Breast epithelium (tissue), 4 donors: ENCODE measurements around the gene LMX1B. TPM values are rescaled to one million over a fixed set of nuclear protein-coding genes. Genes with fewer than 3 reads are reported as not detected.
A peak's percentile ranks its signal among the peaks of the same experiment; 100 is the strongest.

ENCODE experiments used
- DNase-seq, 2 donors: peaks; one replicate each; pipeline ENCODE4 v3.0.0-alpha.2; 2019; ENCODE audit warnings: low spot score in 2 of 2
- H3K27ac ChIP-seq, 2 donors: fragments of 200-600 bp; sonication (generic) in 1 of 2; one replicate each; pipeline ENCODE4 v1.5.1; 2016 to 2019; ENCODE audit warnings: mild to moderate bottlenecking in 1 of 2
- H3K27me3 ChIP-seq, 2 donors: fragments of 200-600 bp; sonication (generic) in 1 of 2; one replicate each; pipeline versions ENCODE4 v1.5.1 to v1.6.0; 2017 to 2019; ENCODE audit warnings: control low read depth in 1 of 2, mild to moderate bottlenecking in 1 of 2
- H3K36me3 ChIP-seq: fragments of 200-600 bp; one replicate; pipeline ENCODE4 v1.5.1; 2019
- H3K4me1 ChIP-seq, 2 donors: fragments of 200-600 bp; sonication (generic); one replicate each; pipeline ENCODE4 v1.5.1; 2016 to 2019; ENCODE audit warnings: control low read depth in 1 of 2
- H3K4me3 ChIP-seq, 3 donors: fragments of 200-600 bp; sonication (generic); 1 replicate in 2 of 3; 2 replicates in 1 of 3; pipeline ENCODE4 v1.5.1; 2016 to 2019; ENCODE audit warnings: mild to moderate bottlenecking in 3 of 3, moderate library complexity in 2 of 3
- H3K9me3 ChIP-seq, 2 donors: fragments of 200-600 bp; sonication (generic) in 1 of 2; one replicate each; pipeline ENCODE4 v1.5.1; 2016 to 2019; ENCODE audit warnings: control low read depth in 1 of 2
- POLR2A ChIP-seq: fragments of 450-650 bp; IDR thresholded peaks from one replicate; pipeline ENCODE4 v1.6.1; 2016; ENCODE audit warnings: antibody characterized with exemption, mild to moderate bottlenecking, moderate library complexity
- POLR2AphosphoS5 ChIP-seq, 3 donors: sonication (generic); formaldehyde crosslinking; IDR thresholded peaks; one replicate each; pipeline ENCODE4 v1.6.1; 2017; ENCODE audit warnings: antibody characterized with exemption in 3 of 3
- intact Hi-C: fragments of 100-400 bp; cut with DNase I; formaldehyde crosslinking; loops from one replicate; pipeline ENCODE4 v1.15.1; 2023; ENCODE audit warnings: low total_unique reads
- total RNA-seq, 3 donors: library from RNA; depleted of rRNA; stranded (reverse); fragments of >200 nt; gene quantifications; one replicate each; pipeline ENCODE4 v1.1.0, GENCODE V29; 2016
- TF ChIP-seq, protein P1 (sequence below), 3 donors: fragments of 450-650 bp; IDR thresholded peaks; one replicate each; pipeline ENCODE4 v1.5.1; 2016 to 2017; ENCODE audit warnings: antibody characterized with exemption in 3 of 3, mild to moderate bottlenecking in 3 of 3, moderate library complexity in 3 of 3

The LMX1B gene
- total RNA-seq, 3 donors from 2014 or later = 0.16 to 20.3 (median 9.2) TPM

DNA sequence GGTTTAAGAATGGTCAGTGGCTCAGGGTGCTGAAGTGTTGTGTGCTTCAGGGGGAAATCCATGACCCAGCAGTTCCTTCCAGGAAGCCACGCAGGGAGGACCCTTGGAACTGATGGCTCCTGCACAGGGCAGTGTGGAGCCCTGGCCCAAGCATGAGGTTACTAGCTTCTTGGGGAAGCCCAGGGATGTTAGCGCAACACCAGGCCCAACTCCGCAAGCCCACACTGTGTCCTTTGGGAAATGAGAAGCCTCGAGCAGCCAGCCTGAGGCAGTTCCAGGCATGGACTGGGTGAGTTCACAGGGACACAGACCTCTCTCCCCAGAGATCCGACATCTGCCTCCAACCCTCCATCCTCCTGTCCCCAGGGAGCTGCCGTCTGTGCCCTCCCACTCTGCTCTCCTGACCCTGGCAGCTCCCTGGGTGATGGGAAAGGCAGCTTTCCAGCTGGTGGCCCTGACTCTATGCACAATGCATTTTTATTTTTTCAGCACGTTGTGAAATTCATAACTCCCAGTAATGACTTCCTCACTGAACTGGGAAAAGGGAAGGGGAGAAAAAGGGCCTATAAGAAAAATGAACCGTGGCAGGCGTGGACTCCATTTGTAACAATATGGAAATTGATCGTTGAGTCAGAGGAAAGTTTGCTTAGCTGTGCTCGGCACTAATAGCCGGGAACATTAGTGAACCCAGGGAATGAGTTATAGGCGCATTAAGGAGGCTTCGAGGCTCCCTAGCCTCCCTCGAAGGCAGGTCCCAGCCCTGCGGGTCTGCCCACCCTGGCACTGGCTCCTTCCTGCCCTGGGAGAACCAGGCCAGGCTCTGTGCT is 34.1 kb downstream of the LMX1B start:
- intact Hi-C loops = no loop called here
- Histone ChIP-seq H3K36me3 (no peaks in the 10 kb centered on the region), H3K27me3 (peaks cover 0 to 4% of the 10 kb centered on the region in 2 donors), H3K27ac (no peak overlapping the region), H3K4me3 (no peak overlapping the region), H3K4me1 (no peaks in the 10 kb centered on the region), H3K9me3 (no peaks in the 10 kb centered on the region)
- TF ChIP-seq POLR2AphosphoS5 (IDR thresholded peaks at IDR 0.05) (no peak), POLR2A (no peak)
- TF ChIP-seq, protein P1, sequence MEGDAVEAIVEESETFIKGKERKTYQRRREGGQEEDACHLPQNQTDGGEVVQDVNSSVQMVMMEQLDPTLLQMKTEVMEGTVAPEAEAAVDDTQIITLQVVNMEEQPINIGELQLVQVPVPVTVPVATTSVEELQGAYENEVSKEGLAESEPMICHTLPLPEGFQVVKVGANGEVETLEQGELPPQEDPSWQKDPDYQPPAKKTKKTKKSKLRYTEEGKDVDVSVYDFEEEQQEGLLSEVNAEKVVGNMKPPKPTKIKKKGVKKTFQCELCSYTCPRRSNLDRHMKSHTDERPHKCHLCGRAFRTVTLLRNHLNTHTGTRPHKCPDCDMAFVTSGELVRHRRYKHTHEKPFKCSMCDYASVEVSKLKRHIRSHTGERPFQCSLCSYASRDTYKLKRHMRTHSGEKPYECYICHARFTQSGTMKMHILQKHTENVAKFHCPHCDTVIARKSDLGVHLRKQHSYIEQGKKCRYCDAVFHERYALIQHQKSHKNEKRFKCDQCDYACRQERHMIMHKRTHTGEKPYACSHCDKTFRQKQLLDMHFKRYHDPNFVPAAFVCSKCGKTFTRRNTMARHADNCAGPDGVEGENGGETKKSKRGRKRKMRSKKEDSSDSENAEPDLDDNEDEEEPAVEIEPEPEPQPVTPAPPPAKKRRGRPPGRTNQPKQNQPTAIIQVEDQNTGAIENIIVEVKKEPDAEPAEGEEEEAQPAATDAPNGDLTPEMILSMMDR (IDR thresholded peaks at IDR 0.05) = no peak
- no peak for DNase-seq

DNA sequence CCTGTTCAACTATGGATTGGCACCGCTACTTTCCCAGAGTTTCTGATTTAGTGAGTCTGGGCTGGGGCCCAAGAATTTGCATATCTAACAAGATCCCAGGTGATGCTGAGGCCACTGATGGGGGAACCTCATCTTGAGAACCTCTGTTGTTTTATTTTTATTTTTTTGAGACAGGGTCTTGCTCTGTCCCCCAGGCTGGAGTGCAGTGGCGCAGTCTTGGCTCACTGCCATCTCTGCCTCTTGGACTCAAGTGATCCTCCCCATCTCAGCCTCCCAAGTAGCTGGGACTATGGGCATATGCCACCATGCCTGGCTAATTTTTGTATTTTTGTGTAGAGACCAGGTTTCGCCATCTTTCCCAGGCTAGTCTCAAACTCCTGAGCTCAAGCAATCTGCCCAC is 35.7 kb downstream of the LMX1B start:
- DNase-seq = no peak
- H3K4me3 ChIP-seq = no peak overlapping the region
- H3K27me3 ChIP-seq = peaks cover 0 to 4% of the 10 kb centered on the region in 2 donors
- intact Hi-C loops = no loop called here
- H3K27ac ChIP-seq = no peak overlapping the region
- no peaks in the 10 kb centered on the region for H3K9me3 ChIP-seq
- H3K4me1 ChIP-seq = no peaks in the 10 kb centered on the region
- TF ChIP-seq, protein P1 (IDR thresholded peaks at IDR 0.05) = no peak
- no peak for TF ChIP-seq POLR2AphosphoS5 (IDR thresholded peaks at IDR 0.05)
- TF ChIP-seq POLR2A = no peak
- H3K36me3 ChIP-seq = no peaks in the 10 kb centered on the region

DNA sequence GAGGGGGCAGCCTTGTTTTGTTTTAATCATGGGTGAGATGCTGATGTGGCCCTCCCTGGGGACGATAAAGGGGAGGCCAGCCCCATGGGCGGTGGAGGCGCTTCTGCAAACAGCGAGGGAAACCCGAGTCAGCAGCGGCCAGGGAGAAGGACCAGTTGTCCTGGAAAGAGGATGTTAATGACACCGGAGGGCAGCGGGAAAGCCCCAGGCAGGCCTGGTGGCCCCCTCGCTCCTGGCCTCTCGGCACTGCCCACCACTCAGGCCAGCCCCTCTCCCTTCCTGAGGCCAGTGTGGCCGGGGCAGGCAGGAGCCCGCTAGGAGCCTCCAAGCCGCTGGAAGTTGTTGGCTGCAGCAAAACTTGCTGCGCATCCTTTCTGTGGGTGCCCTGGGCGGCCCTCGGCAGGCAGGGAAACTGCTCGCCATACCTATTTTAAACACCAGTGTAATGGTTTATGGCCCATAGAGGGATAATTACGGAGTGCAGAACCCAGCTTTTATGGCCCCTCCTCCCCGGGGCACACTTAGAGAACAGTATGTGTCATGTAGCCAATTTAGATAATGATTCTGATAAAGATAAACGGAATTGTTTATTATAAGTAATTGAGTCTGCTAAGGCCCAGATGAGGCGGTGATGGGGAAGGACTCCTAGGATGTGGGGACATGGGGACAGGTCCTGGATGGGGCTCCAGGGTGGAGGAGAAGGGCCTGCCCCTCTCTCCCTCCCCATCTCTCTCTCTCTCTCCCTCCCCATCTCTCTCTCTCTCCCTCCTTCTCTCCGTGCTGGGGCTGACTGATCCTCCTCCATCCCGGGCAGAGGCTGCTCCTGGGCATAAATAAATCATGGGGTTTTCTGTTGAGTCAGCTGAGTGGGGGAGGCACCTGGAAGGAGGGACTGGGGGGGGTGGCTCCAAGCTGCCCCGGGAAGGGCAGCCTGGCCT is 36.9 kb downstream of the LMX1B start:
- TF ChIP-seq POLR2AphosphoS5 (IDR thresholded peaks at IDR 0.05) (no peak), POLR2A (no peak)
- TF ChIP-seq, protein P1 (IDR thresholded peaks at IDR 0.05) = no peak
- Histone ChIP-seq H3K4me1 (no peaks in the 10 kb centered on the region), H3K4me3 (no peak overlapping the region), H3K36me3 (no peaks in the 10 kb centered on the region), H3K9me3 (no peaks in the 10 kb centered on the region), H3K27ac (peak overlapping the region in 1 of 2 donors; percentile 38), H3K27me3 (peaks cover 0 to 4% of the 10 kb centered on the region in 2 donors)
- intact Hi-C loops = no loop called here
- no peak for DNase-seq

DNA sequence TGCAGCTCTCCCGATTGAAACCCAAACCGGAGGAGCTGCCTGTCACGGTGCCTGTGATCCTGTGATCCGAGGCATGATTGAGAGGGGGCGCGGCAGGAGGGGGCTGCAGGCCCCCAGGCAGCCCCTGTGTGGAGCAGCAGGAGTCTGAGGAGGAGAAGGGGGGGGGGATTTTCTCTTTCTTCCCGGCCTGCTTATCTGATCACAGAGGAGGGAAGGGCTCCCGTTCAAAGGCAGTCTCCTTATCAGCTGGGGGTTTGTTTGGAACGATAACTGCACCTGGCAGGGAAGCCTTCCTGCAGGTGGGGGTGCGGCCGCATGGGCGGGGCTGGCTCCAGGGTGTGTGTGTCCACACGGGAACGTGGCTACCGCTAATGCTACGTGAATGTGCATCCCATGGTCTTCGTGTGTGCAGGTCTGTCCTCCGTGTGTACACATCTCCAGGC is 38.4 kb downstream of the LMX1B start:
- Histone ChIP-seq H3K4me1 (no peaks in the 10 kb centered on the region), H3K27ac (no peak overlapping the region), H3K36me3 (no peaks in the 10 kb centered on the region), H3K4me3 (no peak overlapping the region), H3K9me3 (no peaks in the 10 kb centered on the region), H3K27me3 (peaks cover 0 to 4% of the 10 kb centered on the region in 2 donors)
- TF ChIP-seq POLR2AphosphoS5 (IDR thresholded peaks at IDR 0.05) (no peak), POLR2A (no peak)
- TF ChIP-seq, protein P1 (IDR thresholded peaks at IDR 0.05) = no peak
- no peak for DNase-seq
- intact Hi-C loops = no loop called here
